Measurements from ENCODE around the gene YEATS2. TPM values are rescaled to one million over a fixed set of nuclear protein-coding genes. Genes with fewer than 3 reads are reported as not detected.

Gene YEATS2
- polyA plus RNA-seq, 1 donor (not counting 4 experiments of a cell fraction or from before 2014, with no cell fraction given) = 21.7 TPM

DNA sequence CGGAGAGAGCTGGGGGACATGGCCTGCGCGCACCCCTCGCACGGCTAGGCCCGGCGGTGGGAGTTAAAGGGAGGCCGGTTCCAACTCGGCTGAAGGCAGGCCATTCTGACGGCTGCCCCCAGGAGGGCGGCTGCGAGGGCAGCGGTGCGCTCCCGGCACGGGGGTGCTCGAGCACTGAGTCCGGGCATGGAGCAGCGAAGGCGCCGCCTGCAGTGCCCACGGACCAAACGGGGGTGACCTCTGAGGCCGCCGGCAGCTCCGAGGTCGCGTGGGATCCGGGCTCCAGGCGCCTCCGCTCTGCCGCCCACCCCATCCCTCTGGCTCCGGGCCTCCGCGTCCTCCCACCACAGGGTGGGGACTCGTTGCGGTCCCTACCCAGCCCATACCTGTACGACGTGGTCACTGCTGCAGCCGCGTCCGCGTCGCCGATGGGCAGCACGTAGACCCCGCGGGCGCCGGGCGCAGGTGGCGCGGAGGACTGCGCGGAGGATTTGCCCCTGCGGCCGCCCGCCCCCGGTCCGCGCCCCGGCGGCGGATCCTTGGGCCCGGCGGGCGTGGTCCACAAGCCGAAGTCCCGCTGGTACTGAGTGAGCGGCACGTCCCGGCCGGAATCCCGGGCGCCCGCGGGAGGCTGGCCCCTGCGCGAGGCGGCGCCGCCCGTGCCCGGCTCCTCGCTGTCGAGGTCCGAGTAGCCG lies 127.3 kb downstream of the YEATS2 start:
- FAIRE-seq = no peak

DNA sequence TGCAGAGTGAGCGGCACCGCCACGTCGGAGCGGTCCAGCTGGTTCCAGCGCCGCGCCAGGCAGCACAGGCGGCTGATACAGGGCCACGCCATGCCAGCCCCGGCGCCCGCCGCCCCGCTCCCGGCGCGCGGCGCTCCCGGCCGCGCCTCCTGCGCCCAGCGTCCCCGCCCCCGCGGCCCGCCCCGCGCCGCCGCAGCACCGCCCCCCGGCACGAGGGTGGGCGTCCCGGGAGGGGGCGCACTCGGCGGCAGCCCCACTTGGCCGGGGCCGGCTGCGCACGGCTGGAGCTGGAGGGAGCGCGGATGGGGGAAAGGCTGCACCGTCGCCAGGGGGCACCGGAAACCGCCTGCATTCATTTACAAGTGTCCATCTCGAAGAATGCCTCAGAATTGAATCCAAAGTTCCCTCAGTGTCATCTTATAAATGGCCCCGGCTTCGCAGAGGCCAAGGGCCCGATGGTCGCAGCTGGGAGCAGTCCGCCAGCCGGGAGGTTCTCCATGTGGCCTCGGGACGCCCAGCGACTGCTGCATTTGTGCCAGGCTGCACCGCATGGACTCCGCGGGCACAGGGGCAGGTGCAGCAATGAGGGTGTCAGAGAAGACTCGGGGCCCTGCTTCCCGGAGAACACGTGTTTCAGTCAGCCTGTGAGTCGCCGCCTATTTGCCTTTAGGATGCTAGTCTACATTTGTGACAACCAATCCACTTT lies 128.0 kb downstream of the YEATS2 start, which contains the start of gene MAP6D1:
TSS of gene MAP6D1 (minus strand) at position 122 of the 706 bp plus-strand sequence. CDS start at position 92, 30 bp downstream.
- H3K9me3 ChIP-seq (ENCODE audit: control insufficient read depth, low read depth, low read length) = no peaks in the 10 kb centered on the region
- peak within 1 kb of the TSS; percentile 81 for H3K4me2 ChIP-seq (ENCODE audit: control insufficient read depth, extremely low read depth, insufficient read depth, low read depth, low read length)
- peaks cover 17% of the 10 kb centered on the region for H3K4me1 ChIP-seq (ENCODE audit: control insufficient read depth, extremely low read depth, insufficient read depth, low read length)
- no peak within 1 kb of the TSS for H3K27ac ChIP-seq (ENCODE audit: control insufficient read depth, insufficient read depth, low read length)
- no peaks in the 10 kb centered on the region for H4K20me1 ChIP-seq (ENCODE audit: control insufficient read depth, extremely low read depth, insufficient read depth, low read length)
- H3K79me2 ChIP-seq (ENCODE audit: control insufficient read depth, insufficient read depth, low read length) = no peaks in the 10 kb centered on the region
- H3K27me3 ChIP-seq (ENCODE audit: control insufficient read depth, extremely low read depth, insufficient read depth, low read length) = no peaks in the 10 kb centered on the region
- DNase-seq (ENCODE audit: low read depth, low spot score) = no peak
- dilution Hi-C loops (cut with MboI; ENCODE audit: extremely low pct_ligation_motif_present, low sequenced_read_pairs) = no loop called here
- TF ChIP-seq EZH2 (IDR thresholded peaks at IDR 0.05; ENCODE audit: low read length) = no peak
- TF ChIP-seq, protein P1, sequence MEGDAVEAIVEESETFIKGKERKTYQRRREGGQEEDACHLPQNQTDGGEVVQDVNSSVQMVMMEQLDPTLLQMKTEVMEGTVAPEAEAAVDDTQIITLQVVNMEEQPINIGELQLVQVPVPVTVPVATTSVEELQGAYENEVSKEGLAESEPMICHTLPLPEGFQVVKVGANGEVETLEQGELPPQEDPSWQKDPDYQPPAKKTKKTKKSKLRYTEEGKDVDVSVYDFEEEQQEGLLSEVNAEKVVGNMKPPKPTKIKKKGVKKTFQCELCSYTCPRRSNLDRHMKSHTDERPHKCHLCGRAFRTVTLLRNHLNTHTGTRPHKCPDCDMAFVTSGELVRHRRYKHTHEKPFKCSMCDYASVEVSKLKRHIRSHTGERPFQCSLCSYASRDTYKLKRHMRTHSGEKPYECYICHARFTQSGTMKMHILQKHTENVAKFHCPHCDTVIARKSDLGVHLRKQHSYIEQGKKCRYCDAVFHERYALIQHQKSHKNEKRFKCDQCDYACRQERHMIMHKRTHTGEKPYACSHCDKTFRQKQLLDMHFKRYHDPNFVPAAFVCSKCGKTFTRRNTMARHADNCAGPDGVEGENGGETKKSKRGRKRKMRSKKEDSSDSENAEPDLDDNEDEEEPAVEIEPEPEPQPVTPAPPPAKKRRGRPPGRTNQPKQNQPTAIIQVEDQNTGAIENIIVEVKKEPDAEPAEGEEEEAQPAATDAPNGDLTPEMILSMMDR (optimal IDR thresholded peaks at IDR 0.05 in 1 of 3, IDR thresholded peaks at IDR 0.05 in 1 of 3, conservative IDR thresholded peaks at IDR 0.05 in 1 of 3; ENCODE audit: extremely low read depth in 1 of 3, insufficient read depth in 2 of 3, low read length in 3 of 3) = peak in 2 of 3 experiments; percentile 13 to 49
- no peaks in the 10 kb centered on the region for H3K9me1 ChIP-seq (ENCODE audit: control insufficient read depth, extremely low read depth, insufficient read depth, low read length)
- H3K4me3 ChIP-seq (ENCODE audit: control insufficient read depth in 2 of 3, extremely low read depth in 1 of 3, insufficient read depth in 2 of 3, low read depth in 1 of 3, low read length in 3 of 3) = peak within 1 kb of the TSS; percentile 48 to 64 (median 57)
- peaks cover 2 to 12% of the 10 kb centered on the region in 2 experiments for H3K36me3 ChIP-seq (ENCODE audit: control insufficient read depth in 2 of 2, extremely low read depth in 1 of 2, insufficient read depth in 2 of 2, low read length in 2 of 2)
- peak within 1 kb of the TSS; percentile 71 for H2AFZ ChIP-seq (ENCODE audit: control insufficient read depth, low read length)
- FAIRE-seq = no peak
- peak within 1 kb of the TSS; percentile 44 for H3K9ac ChIP-seq (ENCODE audit: control insufficient read depth, extremely low read depth, insufficient read depth, low read length)

More for the DNA sequence above, 127.3 kb downstream of the YEATS2 start:
- Histone ChIP-seq H2AFZ (ENCODE audit: control insufficient read depth, low read length) (peak overlapping the region; percentile 71), H3K9ac (ENCODE audit: control insufficient read depth, extremely low read depth, insufficient read depth, low read length) (peak overlapping the region; percentile 44), H4K20me1 (ENCODE audit: control insufficient read depth, extremely low read depth, insufficient read depth, low read length) (no peaks in the 10 kb centered on the region), H3K27me3 (ENCODE audit: control insufficient read depth, extremely low read depth, insufficient read depth, low read length) (no peaks in the 10 kb centered on the region), H3K4me1 (ENCODE audit: control insufficient read depth, extremely low read depth, insufficient read depth, low read length) (peaks cover 17% of the 10 kb centered on the region), H3K9me3 (ENCODE audit: control insufficient read depth, low read depth, low read length) (no peaks in the 10 kb centered on the region), H3K4me3 (ENCODE audit: control insufficient read depth in 2 of 3, extremely low read depth in 1 of 3, insufficient read depth in 2 of 3, low read depth in 1 of 3, low read length in 3 of 3) (peak overlapping the region; percentile 48 to 64 (median 57)), H3K36me3 (ENCODE audit: control insufficient read depth in 2 of 2, extremely low read depth in 1 of 2, insufficient read depth in 2 of 2, low read length in 2 of 2) (peaks cover 2 to 8% of the 10 kb centered on the region in 2 experiments), H3K79me2 (ENCODE audit: control insufficient read depth, insufficient read depth, low read length) (no peaks in the 10 kb centered on the region), H3K27ac (ENCODE audit: control insufficient read depth, insufficient read depth, low read length) (no peak overlapping the region), H3K4me2 (ENCODE audit: control insufficient read depth, extremely low read depth, insufficient read depth, low read depth, low read length) (peak overlapping the region; percentile 81), H3K9me1 (ENCODE audit: control insufficient read depth, extremely low read depth, insufficient read depth, low read length) (no peaks in the 10 kb centered on the region)
- no peak for DNase-seq (ENCODE audit: low read depth, low spot score)
- TF ChIP-seq, protein P1 (optimal IDR thresholded peaks at IDR 0.05 in 1 of 3, IDR thresholded peaks at IDR 0.05 in 1 of 3, conservative IDR thresholded peaks at IDR 0.05 in 1 of 3; ENCODE audit: extremely low read depth in 1 of 3, insufficient read depth in 2 of 3, low read length in 3 of 3) = no peak
- TF ChIP-seq EZH2 (IDR thresholded peaks at IDR 0.05; ENCODE audit: low read length) = no peak
- dilution Hi-C loops (cut with MboI; ENCODE audit: extremely low pct_ligation_motif_present, low sequenced_read_pairs) = no loop called here
